ENCODE results near the gene TEX22. TPM values are rescaled to one million over a fixed set of nuclear protein-coding genes. Genes with fewer than 3 reads are reported as not detected.

The TEX22 gene
- total RNA-seq, 1 experiment from 2014 or later: 0.29 TPM

DNA sequence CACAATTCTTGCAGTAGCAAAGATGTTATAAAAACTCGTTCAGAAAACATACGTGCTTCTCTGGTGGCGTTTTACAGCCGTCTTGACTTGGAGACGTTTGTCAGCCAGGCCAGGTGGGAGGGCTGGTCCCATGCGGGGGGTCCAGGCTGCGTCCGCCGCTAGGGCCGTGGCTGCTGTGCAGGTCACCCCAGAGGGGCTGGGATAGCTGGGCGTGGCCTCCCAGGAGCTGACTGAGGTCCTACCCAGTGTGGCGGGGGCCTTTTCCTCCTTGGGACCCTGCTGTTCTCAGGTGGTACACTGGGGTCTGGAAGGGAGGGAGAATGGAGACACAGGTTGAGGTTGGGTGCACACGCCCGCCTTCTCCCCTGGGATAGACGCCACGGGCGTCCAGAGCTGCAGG is 46.5 kb downstream of the TEX22 start:
- intact Hi-C loops (cut with micrococcal nuclease): no loop called here

DNA sequence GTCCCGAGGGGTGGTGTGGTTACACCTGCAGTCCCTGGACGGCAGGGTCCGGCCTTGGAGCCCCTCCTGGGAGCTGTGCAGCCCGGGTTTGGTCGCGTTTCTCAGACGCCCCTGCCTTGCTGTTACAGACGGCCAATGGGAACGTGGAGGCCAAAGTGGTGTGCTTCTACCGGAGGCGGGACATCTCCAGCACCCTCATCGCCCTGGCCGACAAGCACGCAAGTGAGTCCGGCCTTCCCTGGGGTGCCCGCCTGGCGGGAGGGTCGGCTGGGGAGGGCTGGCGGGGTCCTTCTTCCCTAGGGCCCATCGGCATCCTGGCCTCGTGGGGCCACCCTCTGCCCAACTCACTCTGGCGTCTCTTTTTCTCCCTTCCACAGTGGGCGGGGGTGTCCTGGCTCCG is 47.0 kb downstream of the TEX22 start:
- no peak overlapping the region for H3K27ac ChIP-seq (ENCODE audit: low read length)
- no TSS peak for BruUV-seq (replicated peaks)
- no peaks in the 10 kb centered on the region for H3K9me3 ChIP-seq (ENCODE audit: low read length)
- no peaks in the 10 kb centered on the region for H3K9me2 ChIP-seq (replicated peaks; ENCODE audit: low read length)
- intact Hi-C loops (cut with micrococcal nuclease): no loop called here
- ChIA-PET POLR2A (ENCODE audit: unreplicated experiment) (no interaction called here), CTCF (no interaction called here)
- no peak overlapping the region for H2AFZ ChIP-seq (ENCODE audit: low read length)
- H3K27me3 ChIP-seq (ENCODE audit: low read length): no peaks in the 10 kb centered on the region
- H3K9ac ChIP-seq (ENCODE audit: low read length): no peak overlapping the region
- peaks cover 5% of the 10 kb centered on the region; the same call in 1 of the 2 replicates for H3K36me3 ChIP-seq (ENCODE audit: low read depth, low read length)
- no peak overlapping the region for H3K4me2 ChIP-seq (ENCODE audit: low read length)
- no peaks in the 10 kb centered on the region for H3F3A ChIP-seq (ENCODE audit: low read length, unreplicated experiment)
- no peaks in the 10 kb centered on the region for H3K4me1 ChIP-seq (ENCODE audit: insufficient read depth, low read length)
- TF ChIP-seq, protein P1, sequence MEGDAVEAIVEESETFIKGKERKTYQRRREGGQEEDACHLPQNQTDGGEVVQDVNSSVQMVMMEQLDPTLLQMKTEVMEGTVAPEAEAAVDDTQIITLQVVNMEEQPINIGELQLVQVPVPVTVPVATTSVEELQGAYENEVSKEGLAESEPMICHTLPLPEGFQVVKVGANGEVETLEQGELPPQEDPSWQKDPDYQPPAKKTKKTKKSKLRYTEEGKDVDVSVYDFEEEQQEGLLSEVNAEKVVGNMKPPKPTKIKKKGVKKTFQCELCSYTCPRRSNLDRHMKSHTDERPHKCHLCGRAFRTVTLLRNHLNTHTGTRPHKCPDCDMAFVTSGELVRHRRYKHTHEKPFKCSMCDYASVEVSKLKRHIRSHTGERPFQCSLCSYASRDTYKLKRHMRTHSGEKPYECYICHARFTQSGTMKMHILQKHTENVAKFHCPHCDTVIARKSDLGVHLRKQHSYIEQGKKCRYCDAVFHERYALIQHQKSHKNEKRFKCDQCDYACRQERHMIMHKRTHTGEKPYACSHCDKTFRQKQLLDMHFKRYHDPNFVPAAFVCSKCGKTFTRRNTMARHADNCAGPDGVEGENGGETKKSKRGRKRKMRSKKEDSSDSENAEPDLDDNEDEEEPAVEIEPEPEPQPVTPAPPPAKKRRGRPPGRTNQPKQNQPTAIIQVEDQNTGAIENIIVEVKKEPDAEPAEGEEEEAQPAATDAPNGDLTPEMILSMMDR (conservative IDR thresholded peaks at IDR 0.05; ENCODE audit: low read depth, low read length): no peak
- TF ChIP-seq EZH2 (IDR thresholded peaks at IDR 0.05; ENCODE audit: low read length, unreplicated experiment): no peak
- TF ChIP-seq EZH2phosphoT487 (IDR thresholded peaks at IDR 0.05; ENCODE audit: borderline replicate concordance, low read length): no peak
- H4K20me1 ChIP-seq (ENCODE audit: low read length): no peaks in the 10 kb centered on the region
- H3K4me3 ChIP-seq (ENCODE audit: low read length): no peak overlapping the region
- no peaks in the 10 kb centered on the region for H3K79me2 ChIP-seq (ENCODE audit: low read length)
- ATAC-seq: no peak
- DNase-seq: no peak

More for the DNA sequence above, 46.5 kb downstream of the TEX22 start:
- no peaks in the 10 kb centered on the region for H3K79me2 ChIP-seq (ENCODE audit: low read length)
- no peak for ATAC-seq
- H3K27ac ChIP-seq (ENCODE audit: low read length): no peak overlapping the region
- TF ChIP-seq, protein P1 (conservative IDR thresholded peaks at IDR 0.05; ENCODE audit: low read depth, low read length): no peak
- TF ChIP-seq EZH2phosphoT487 (IDR thresholded peaks at IDR 0.05; ENCODE audit: borderline replicate concordance, low read length): no peak
- no peak for TF ChIP-seq EZH2 (IDR thresholded peaks at IDR 0.05; ENCODE audit: low read length, unreplicated experiment)
- no peak for DNase-seq
- ChIA-PET CTCF (no interaction called here), POLR2A (ENCODE audit: unreplicated experiment) (no interaction called here)
- no peak overlapping the region for H3K9ac ChIP-seq (ENCODE audit: low read length)
- no peaks in the 10 kb centered on the region for H4K20me1 ChIP-seq (ENCODE audit: low read length)
- H3K9me3 ChIP-seq (ENCODE audit: low read length): no peaks in the 10 kb centered on the region
- no peaks in the 10 kb centered on the region for H3F3A ChIP-seq (ENCODE audit: low read length, unreplicated experiment)
- no peaks in the 10 kb centered on the region for H3K9me2 ChIP-seq (replicated peaks; ENCODE audit: low read length)
- no peak overlapping the region for H2AFZ ChIP-seq (ENCODE audit: low read length)
- no peaks in the 10 kb centered on the region for H3K27me3 ChIP-seq (ENCODE audit: low read length)
- no TSS peak for BruUV-seq (replicated peaks)
- no peak overlapping the region for H3K4me2 ChIP-seq (ENCODE audit: low read length)
- H3K4me1 ChIP-seq (ENCODE audit: insufficient read depth, low read length): no peaks in the 10 kb centered on the region
- H3K36me3 ChIP-seq (ENCODE audit: low read depth, low read length): peaks cover 5% of the 10 kb centered on the region; the same call in 1 of the 2 replicates
- H3K4me3 ChIP-seq (ENCODE audit: low read length): no peak overlapping the region

DNA sequence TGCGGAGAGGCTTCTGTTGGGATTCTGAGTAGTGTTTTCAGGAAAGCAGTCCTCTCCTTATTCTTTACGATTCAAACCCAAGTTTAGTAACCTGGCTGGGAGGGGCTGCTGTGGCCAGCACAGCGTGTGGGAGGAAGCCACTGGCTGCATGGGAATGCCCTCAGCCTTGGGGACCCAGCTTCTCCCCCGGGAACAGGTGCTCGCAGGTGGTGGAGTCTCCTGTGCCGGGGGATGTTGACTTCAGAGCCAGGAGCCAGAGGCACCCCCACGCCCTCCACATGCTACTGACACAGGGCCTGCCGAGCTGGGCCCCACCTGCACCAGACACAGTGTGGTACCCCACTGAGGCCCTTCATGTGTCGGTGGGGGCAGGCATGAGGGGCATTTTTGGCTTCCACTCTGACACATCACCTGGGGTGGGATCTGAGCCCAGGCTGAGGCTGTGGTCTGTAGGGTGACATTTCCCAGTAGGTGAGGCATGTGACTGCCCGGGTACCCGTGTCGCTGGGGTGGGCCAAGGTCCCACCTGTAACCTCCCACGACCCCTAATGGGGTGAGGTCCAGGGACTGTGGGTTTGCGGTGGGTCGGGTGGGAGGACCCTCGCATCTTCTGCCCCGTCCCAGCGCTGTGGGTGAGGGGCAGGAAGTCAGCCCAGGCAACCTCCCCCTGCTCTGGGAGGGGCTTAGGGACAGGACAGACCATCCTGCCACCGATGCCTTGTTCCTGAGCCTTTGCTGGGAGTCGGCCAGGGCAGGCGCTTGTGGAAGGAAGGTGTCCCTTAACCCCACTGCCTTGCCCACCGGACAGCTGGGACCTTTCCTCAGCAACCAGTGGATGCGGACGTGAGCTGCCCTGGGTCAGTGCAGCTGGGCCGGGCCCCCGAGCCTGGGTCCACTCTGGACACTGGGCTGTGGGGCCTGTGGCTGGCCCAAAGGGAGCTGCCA is 47.8 kb downstream of the TEX22 start:
- POLR2A ChIA-PET (ENCODE audit: unreplicated experiment): no interaction called here
- no TSS peak for BruUV-seq (replicated peaks)
- intact Hi-C loops (cut with micrococcal nuclease): no loop called here
- Histone ChIP-seq H3K9me2 (replicated peaks; ENCODE audit: low read length) (no peaks in the 10 kb centered on the region), H3K4me2 (ENCODE audit: low read length) (no peak overlapping the region), H3F3A (ENCODE audit: low read length, unreplicated experiment) (no peaks in the 10 kb centered on the region), H3K4me3 (ENCODE audit: low read length) (no peak overlapping the region), H4K20me1 (ENCODE audit: low read length) (no peaks in the 10 kb centered on the region), H3K27me3 (ENCODE audit: low read length) (no peaks in the 10 kb centered on the region), H3K9ac (ENCODE audit: low read length) (no peak overlapping the region), H3K9me3 (ENCODE audit: low read length) (no peaks in the 10 kb centered on the region), H3K27ac (ENCODE audit: low read length) (no peak overlapping the region), H2AFZ (ENCODE audit: low read length) (no peak overlapping the region), H3K36me3 (ENCODE audit: low read depth, low read length) (peaks cover 5% of the 10 kb centered on the region; the same call in 1 of the 2 replicates), H3K79me2 (ENCODE audit: low read length) (no peaks in the 10 kb centered on the region), H3K4me1 (ENCODE audit: insufficient read depth, low read length) (no peaks in the 10 kb centered on the region)
- TF ChIP-seq EZH2phosphoT487 (IDR thresholded peaks at IDR 0.05; ENCODE audit: borderline replicate concordance, low read length) (no peak), EZH2 (IDR thresholded peaks at IDR 0.05; ENCODE audit: low read length, unreplicated experiment) (no peak)
- CTCF ChIA-PET: no interaction called here
- no peak for DNase-seq
- ATAC-seq: no peak
